Duodenal mucosa (tissue), 2 donors: ENCODE data around the gene OBSL1.

ENCODE experiments used
- H3K27ac ChIP-seq: one replicate; pipeline ENCODE4 v1.7.0; 2013; ENCODE audit warnings: low read depth, low read length
- H3K27me3 ChIP-seq, 2 donors: one replicate each; pipeline ENCODE4 v1.7.0; 2013; ENCODE audit warnings: low read length in 2 of 2, control low read depth in 1 of 2; ENCODE audit not compliant: insufficient read depth in 2 of 2, control insufficient read depth in 1 of 2
- H3K36me3 ChIP-seq, 2 donors: one replicate each; pipeline ENCODE4 v1.7.0; 2013; ENCODE audit warnings: low read length in 2 of 2, control low read depth in 1 of 2; ENCODE audit not compliant: insufficient read depth in 2 of 2, control insufficient read depth in 1 of 2
- H3K4me1 ChIP-seq, 2 donors: one replicate each; pipeline ENCODE4 v1.7.0; 2013; ENCODE audit warnings: low read length in 2 of 2, control low read depth in 1 of 2; ENCODE audit not compliant: insufficient read depth in 2 of 2, control insufficient read depth in 1 of 2
- H3K4me3 ChIP-seq, 2 donors: one replicate each; pipeline ENCODE4 v1.7.0; 2013; ENCODE audit warnings: low read length in 2 of 2, low read depth in 1 of 2
- H3K9ac ChIP-seq, 2 donors: one replicate each; pipeline ENCODE4 v1.7.0; 2013; ENCODE audit warnings: low read length in 2 of 2, low read depth in 1 of 2
- H3K9me3 ChIP-seq, 2 donors: one replicate each; pipeline ENCODE4 v1.7.0; 2013; ENCODE audit warnings: low read length in 2 of 2, control low read depth in 1 of 2; ENCODE audit not compliant: control insufficient read depth in 1 of 2

OBSL1 gene

DNA sequence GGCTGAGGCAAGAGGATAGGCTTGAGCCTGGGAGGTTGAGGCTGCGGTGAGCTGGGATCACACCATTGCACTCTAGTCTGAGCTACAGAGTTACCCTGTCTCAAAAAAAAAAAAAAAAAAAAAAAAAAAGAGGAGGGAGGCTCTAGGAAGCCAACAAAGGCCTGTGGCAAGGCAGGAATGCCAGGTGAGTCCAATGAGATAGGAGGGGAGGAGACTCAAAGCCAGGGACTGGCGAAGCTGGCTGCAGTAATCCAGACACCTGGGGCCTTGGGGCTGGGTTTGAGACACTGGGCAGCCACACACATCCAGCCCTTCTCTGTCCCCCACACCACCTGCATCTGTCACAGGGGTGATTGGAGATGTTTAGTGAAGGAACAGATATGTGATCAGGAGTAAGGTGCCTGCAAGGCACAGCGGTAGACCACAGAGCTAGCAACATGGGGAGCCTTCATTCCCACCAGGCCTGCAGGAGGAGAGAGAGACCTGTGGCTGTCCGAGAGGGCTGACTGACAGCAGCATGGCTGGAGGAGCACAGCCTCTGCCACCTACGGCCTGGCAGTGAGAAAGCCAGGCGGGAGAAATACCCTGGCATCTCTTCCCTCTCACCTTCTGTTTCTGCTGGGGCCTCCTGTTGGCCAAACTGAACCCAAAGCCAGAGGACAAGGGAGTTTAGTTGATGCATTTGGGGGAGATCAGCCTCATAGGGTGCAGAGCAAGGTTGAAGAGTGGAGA is 37.2 kb downstream of the OBSL1 start:
- no peak overlapping the region for H3K4me3 ChIP-seq
- peaks cover 14 to 35% of the 10 kb centered on the region in 2 donors for H3K27me3 ChIP-seq
- H3K27ac ChIP-seq: no peak overlapping the region
- no peaks in the 10 kb centered on the region for H3K4me1 ChIP-seq
- H3K9ac ChIP-seq: no peak overlapping the region
- H3K9me3 ChIP-seq: no peaks in the 10 kb centered on the region
- peaks cover 0 to 1% of the 10 kb centered on the region in 2 donors for H3K36me3 ChIP-seq

DNA sequence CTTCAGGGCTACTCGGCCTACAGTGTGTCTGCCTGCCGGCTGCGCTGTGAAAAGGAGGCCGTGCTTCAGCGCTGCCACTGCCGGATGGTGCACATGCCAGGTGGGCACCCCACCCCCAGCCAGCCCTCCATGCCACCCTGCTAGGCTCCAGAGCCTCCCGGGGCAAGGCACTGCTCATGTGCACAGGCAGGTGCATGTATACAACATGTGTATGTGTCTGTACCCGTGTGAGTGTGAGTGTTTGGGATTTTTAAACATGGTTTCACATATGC is 39.0 kb downstream of the OBSL1 start:
- no peak overlapping the region for H3K27ac ChIP-seq
- H3K4me1 ChIP-seq: no peaks in the 10 kb centered on the region
- H3K9ac ChIP-seq: no peak overlapping the region
- H3K9me3 ChIP-seq: no peaks in the 10 kb centered on the region
- H3K36me3 ChIP-seq: no peaks in the 10 kb centered on the region
- no peak overlapping the region for H3K4me3 ChIP-seq
- peaks cover 26 to 48% of the 10 kb centered on the region in 2 donors for H3K27me3 ChIP-seq

DNA sequence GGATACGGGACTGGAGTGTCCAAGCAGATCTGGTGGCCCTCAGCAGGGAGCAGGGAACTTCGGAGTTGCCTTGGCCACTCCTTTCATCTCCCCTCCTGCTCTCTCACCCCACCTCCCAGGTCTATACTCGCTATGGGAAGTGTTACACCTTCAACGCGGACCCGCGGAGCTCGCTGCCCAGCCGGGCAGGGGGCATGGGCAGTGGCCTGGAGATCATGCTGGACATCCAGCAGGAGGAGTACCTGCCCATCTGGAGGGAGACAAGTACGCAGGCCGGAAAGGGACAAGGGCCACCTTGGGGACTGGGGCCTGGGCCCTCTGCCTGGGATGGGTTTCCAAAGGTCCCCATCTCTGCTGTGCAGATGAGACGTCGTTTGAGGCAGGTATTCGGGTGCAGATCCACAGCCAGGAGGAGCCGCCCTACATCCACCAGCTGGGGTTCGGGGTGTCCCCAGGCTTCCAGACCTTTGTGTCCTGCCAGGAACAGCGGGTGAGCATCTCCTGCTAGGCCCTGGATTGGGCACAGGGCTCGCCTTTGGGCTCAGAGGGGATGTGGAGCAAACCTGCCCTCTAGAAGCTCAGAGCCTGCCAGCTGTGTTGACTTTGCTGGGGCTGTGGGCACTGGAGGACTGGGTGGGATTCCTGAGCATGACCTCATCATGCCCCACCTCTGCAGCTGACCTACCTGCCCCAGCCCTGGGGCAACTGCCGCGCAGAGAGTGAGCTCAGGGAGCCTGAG is 39.5 kb downstream of the OBSL1 start:
- no peaks in the 10 kb centered on the region for H3K4me1 ChIP-seq
- H3K36me3 ChIP-seq: no peaks in the 10 kb centered on the region
- peaks cover 31 to 53% of the 10 kb centered on the region in 2 donors for H3K27me3 ChIP-seq
- H3K27ac ChIP-seq: no peak overlapping the region
- no peaks in the 10 kb centered on the region for H3K9me3 ChIP-seq
- H3K4me3 ChIP-seq: no peak overlapping the region
- no peak overlapping the region for H3K9ac ChIP-seq

DNA sequence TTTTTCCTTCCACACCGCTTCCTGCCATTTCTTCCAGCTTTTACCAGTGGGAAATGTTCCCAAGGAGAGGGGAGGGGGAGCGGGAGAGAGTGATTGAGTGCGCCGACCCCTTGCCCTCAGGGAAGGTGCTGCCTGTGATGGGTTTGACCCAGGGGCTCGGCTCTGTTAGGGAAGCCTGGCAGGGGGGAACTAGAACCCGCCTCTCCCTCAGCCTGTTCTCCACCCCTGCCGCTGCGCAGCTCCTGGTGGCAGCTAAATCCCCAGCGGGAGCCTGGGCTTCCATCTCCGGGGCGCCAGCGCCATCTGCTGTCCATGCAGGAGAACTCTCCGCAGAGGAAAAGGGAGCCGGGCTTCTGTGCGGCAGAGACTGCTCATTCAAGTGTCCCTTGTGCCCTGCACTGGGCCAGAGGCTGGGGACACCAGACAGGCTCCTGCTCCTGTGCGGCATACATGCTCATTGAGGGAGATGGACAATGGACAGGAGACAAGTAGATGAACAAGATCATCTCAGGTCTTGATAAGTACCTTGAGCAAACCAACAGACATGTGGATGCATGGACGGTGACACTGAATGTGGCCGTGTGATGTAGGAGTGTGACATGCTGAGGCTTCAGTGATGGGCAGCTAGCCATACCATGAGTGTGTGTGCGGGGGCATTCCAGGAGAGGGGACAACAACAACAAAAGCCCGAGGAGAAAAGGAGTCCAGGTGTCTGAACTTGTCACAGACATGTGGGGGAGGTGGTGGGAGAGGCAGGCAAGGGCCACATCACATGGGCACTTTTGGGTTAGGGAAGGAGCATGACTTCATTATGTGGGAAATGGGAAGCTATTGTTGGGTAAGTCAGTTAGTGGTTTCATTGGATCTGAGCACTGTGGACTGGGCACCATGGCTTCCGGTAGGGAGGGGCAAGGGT is 41.0 kb downstream of the OBSL1 start:
- no peak overlapping the region for H3K9ac ChIP-seq

DNA sequence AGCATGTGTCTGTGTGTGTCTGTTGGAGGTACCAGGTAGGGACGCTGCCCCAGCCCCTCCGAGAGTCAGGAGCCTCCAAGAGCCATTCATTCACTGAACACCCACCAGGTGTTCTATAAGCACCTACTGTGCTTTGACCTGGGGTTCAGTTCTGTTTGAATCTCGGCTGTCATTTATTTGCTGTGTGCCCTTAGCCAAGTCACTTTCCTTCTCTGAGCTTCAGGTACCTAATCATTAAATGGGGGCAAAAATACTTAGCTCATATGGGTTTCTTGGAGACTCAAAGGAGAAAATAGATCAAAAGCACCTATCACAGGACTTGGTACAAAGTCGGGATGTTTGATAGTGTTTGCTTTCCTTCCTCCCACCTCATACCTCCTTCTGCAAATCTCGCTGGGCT is 43.9 kb downstream of the OBSL1 start:
- Histone ChIP-seq H3K27me3 (peaks cover 64 to 81% of the 10 kb centered on the region in 2 donors), H3K9ac (no peak overlapping the region), H3K36me3 (no peaks in the 10 kb centered on the region), H3K9me3 (no peaks in the 10 kb centered on the region), H3K4me3 (no peak overlapping the region), H3K4me1 (peaks cover 0 to 4% of the 10 kb centered on the region in 2 donors), H3K27ac (no peak overlapping the region)

More for the DNA sequence above, 41.0 kb downstream of the OBSL1 start:
- H3K36me3 ChIP-seq: no peaks in the 10 kb centered on the region
- H3K4me3 ChIP-seq: no peak overlapping the region
- peaks cover 44 to 60% of the 10 kb centered on the region in 2 donors for H3K27me3 ChIP-seq
- H3K4me1 ChIP-seq: no peaks in the 10 kb centered on the region
- no peaks in the 10 kb centered on the region for H3K9me3 ChIP-seq
- H3K27ac ChIP-seq: no peak overlapping the region

DNA sequence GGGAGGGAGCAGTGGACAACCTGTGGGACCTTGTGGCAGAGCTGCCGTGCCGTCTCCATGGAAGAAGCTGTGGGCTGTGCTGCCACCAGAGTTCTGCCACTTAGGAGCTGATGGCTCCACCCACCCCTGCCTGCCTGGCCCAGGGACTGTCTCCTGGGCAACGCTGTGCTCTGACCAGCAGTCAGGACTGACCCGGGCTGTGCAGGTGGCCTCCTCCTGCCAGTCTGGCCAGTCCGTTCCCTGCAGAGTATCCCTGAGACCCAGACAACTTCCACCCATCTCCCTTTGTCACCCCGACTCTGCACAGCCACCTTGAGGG is 44.3 kb downstream of the OBSL1 start:
- no peaks in the 10 kb centered on the region for H3K9me3 ChIP-seq
- H3K27ac ChIP-seq: no peak overlapping the region
- H3K36me3 ChIP-seq: no peaks in the 10 kb centered on the region
- H3K4me1 ChIP-seq: peaks cover 0 to 4% of the 10 kb centered on the region in 2 donors
- H3K27me3 ChIP-seq: peaks cover 68 to 80% of the 10 kb centered on the region in 2 donors
- no peak overlapping the region for H3K4me3 ChIP-seq
- H3K9ac ChIP-seq: no peak overlapping the region

DNA sequence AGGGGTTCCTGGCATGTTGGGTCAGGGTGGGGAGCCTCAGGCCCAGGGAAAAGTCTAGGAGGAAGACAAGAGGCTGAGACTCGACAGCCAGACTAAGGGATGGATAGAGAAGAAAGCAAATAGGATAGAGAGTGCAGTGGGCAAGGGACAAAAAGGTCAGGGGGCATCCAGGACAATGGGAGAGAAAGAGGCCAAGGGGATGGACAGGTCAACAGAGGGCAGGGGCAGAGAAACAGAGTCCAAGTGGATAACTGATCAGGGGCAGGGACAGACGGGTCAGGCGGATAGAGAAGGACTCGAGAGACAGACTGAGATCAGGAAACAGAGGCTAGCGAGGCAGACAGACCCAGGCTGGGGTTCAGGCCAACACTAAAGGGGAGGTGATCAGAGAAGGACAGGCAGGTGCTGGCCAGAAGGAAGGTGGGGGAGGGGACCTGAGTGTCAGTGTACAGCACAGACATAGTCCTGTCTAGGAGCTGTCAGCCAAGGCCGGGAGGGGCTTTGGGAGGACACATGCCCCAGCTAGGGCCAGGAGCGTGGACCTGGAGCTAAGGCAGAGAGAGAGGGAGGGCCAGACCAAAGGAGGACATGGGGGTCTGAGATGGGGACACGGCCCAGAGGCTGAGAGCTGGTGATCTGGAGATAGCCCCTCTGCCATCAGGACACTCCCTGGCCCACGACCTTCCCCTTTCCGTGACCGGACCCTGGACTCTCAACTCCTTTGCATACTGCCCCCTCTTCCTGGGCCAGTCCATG is 44.8 kb downstream of the OBSL1 start:
- no peak overlapping the region for H3K4me3 ChIP-seq
- peaks cover 0 to 4% of the 10 kb centered on the region in 2 donors for H3K4me1 ChIP-seq
- no peaks in the 10 kb centered on the region for H3K36me3 ChIP-seq
- no peaks in the 10 kb centered on the region for H3K9me3 ChIP-seq
- H3K27me3 ChIP-seq: peaks cover 74 to 80% of the 10 kb centered on the region in 2 donors
- H3K27ac ChIP-seq: no peak overlapping the region
- no peak overlapping the region for H3K9ac ChIP-seq

DNA sequence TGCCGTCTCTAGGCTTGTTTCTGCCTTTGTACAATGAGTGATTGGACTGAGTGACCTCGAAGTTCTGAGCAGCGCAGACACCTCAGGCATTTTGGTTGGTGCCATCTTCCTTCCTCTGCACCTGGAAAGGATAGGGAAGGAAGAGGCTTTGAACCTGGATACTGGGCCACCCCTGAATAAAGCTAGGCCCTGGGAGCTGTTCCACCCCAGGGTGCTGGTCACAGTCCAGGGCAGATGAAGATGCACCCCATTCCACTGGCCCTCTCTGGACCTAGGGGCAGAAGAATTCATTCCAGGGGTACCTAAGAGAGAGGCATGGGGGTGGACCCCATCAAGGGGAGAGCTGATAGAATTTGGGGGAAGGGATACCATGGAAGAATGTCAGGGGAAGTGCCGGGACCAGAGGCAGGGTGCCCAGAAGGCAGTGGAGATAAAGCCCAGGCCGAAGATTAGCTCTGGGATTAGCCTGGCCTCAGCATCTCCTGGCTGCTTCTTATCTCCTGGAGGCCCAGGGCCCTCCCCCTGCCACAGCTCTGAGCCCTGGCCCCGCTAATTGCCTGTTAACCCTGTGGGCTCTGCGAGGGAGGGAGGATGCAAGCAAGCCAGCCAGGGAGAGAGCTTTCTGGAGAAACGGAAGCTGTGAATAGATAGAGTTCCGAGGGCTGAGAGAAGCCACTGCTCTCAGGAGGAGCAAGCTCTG is 45.7 kb downstream of the OBSL1 start:
- H3K9me3 ChIP-seq: no peaks in the 10 kb centered on the region
- H3K9ac ChIP-seq: no peak overlapping the region
- peaks cover 0 to 4% of the 10 kb centered on the region in 2 donors for H3K4me1 ChIP-seq
- no peak overlapping the region for H3K4me3 ChIP-seq
- peaks cover 81 to 82% of the 10 kb centered on the region in 2 donors for H3K27me3 ChIP-seq
- H3K27ac ChIP-seq: no peak overlapping the region
- H3K36me3 ChIP-seq: no peaks in the 10 kb centered on the region

DNA sequence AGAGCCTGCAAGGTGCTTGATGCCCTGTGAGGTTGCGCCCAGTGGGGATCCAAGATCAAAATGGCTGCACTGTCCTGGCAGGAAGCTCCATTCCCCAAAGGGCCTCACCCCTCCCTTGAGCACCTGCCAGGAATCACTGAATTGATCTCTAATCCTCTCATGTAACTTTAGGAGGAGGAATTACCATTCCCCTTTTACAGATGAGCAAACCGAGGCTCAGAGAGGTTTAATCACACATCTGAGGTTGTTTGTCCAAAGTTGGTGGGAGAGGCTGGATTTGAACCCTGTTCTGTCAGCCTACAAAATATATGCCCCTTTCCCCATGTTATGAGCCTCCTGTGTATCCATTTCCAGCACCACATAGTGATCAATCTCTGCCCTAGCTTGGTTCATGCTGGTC is 46.5 kb downstream of the OBSL1 start:
- no peak overlapping the region for H3K4me3 ChIP-seq
- no peak overlapping the region for H3K27ac ChIP-seq
- H3K27me3 ChIP-seq: peaks cover 77 to 87% of the 10 kb centered on the region in 2 donors
- H3K4me1 ChIP-seq: peaks cover 0 to 4% of the 10 kb centered on the region in 2 donors
- H3K9me3 ChIP-seq: no peaks in the 10 kb centered on the region
- H3K9ac ChIP-seq: no peak overlapping the region
- no peaks in the 10 kb centered on the region for H3K36me3 ChIP-seq
